Activated T-helper 1 cell treated with anti-CD3 and anti-CD28 coated beads, Interleukin-2, amount 50 U/mL, for 16 hours (primary cell): ENCODE data around the gene DSTN.
A peak's percentile ranks its signal among the peaks of the same experiment; 100 is the strongest.

Experiments
- DNase-seq, 2 donors: peaks; one replicate each; pipeline ENCODE4 v3.0.0-alpha.2; 2020; ENCODE audit warnings: low read depth in 1 of 2, low spot score in 1 of 2

DSTN gene

GRCh38 chr20:17579369-17580039 is 9.6 kb downstream of the DSTN start:
- DNase-seq, result no peak

GRCh38 chr20:17580895-17581294 is 11.0 kb downstream of the DSTN start:
- no peak for DNase-seq

GRCh38 chr20:17583126-17583525 is 13.3 kb downstream of the DSTN start:
- DNase-seq, result no peak

- no peak for DNase-seq
Observed at GRCh38 chr20:17584689-17585088, 14.8 kb downstream of the DSTN start.

- DNase-seq, result no peak
Observed at GRCh38 chr20:17586250-17586649, 16.4 kb downstream of the DSTN start.

GRCh38 chr20:17587148-17587547 is 17.3 kb downstream of the DSTN start:
- no peak for DNase-seq

DNA sequence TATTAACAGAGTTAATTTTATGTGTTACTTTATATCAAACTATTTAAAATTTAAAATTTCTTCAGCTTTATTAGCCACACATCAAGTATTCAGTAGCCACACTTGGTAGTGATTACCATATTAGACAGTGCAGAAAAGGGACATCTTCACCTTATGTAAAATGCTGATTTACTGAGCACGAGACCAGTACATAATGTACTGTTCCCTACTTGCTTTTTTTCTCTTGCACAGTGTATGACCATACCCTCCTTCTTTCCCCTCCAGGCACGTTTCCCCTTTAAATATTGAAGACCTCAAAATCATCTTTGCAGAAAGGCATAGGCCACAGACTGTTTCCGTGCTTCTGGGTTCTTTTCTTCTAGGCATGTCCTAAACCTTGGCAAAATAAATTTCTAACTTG is 17.9 kb downstream of the DSTN start:
- DNase-seq, result no peak

DNA sequence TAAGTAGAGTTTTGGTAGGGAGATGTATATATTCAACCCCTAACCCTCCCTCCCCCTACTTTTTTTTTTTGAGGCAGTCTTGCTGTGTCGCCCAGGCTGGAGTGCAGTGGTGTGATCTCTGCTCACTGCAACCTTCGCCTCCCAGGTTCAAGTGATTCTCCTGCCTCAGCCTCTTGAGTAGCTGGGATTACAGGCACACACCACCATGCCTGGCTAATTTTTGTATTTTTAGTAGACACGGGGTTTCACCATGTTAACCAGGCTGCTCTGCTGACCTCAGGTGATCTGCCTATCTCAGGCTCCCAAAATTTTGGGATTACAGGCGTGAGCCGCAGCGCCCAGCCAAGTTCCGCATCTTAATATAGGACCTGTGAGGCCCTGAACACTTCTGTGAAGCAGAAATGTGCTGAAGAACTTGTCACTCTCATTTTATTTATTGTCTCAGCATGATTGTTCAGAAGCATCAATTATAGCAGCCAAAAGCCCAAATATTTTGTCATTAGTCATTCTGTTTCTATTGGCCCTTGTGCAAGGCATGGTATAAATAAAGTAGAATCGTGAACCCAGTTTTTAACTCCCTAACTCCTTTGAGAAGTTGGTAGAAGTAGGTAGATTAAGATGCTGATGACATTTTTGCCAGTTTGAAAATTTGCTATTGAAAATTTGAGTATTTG is 19.4 kb downstream of the DSTN start:
- no peak for DNase-seq

- DNase-seq, result no peak
Observed at GRCh38 chr20:17590245-17590644, 20.4 kb downstream of the DSTN start.

GRCh38 chr20:17593902-17594301 is 24.0 kb downstream of the DSTN start:
- no peak for DNase-seq

DNA sequence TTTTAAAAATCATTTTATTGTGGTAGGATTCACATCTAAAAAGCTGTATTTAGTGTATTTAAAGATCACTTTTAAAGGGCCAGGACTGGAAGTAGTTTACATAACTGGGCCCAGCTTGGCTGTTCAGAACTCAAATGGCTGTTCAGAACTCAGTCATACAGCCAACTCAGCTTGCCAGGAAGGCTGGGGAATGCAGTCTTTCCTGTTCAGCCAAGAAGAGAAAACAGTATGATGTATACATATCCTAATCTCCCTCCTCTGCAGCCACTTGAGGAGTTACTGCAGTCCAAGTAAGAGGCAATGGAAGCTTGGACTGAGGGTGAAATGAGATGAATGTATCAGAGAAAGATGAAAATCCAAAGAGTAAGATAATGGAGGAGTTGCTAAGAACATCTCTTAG is 24.6 kb downstream of the DSTN start:
- no peak for DNase-seq

DNA sequence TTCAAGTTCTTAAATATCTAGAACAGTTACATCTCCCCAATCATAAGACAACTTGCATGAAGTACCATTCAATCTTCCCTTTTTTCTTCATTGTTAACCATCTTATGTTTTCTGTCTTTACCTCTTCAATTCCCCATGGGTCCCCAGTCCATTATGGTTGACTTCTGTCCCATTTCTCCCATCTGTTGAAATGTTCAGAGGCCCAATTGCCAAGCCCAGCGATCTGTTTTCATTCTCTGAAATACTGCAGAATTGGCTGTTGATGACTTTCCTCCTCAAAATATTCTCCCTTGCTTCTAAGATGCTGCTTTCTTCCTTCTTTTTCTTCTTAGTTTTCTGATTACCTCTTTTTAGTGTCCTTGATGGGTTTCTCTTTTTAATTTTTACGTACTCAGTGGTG is 26.0 kb downstream of the DSTN start:
- DNase-seq, result no peak

DNA sequence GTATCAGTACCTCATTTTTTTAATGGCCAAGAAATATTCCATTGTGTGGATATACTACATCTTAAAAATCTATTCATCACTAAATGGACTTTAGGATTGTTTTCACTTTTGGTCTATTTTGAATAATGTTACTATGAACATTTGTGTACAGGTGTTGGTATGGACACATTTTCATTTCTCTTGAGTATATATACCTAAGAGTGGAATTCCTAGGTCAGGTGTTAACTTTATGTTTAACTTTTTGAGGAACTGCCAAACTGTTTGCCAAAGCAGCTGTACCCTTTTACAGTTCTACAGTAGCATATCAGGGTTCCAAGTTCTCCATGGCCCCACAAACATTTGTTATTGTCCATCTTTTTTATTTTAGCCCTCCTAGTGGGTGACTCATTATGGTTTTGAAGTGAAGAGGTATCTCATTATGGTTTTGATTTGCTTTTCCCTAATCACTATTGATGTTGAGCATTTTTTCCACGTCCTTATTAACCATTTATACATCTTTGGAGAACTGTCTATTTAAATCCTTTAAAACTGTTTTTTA is 28.2 kb downstream of the DSTN start:
- no peak for DNase-seq

DNA sequence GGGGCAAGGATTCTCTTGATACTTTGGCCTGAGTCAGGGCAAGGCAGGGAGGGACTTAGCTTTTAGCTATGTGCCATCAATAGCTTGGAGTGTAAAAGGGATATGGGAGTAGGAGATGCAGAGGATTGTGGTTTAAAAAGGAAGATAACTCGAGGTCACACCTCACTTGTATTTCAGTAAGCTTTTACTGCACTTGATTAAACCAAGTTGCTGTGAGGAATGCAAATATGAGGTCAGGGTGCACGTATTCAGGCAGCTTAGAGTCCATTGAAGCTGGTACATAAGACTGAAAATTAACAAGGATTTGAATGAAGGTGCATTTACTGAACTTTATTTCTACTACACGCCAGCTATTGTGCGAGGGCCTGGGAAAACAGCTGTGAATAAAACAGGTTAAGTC is 32.1 kb downstream of the DSTN start:
- no peak for DNase-seq

- no peak for DNase-seq
Observed at GRCh38 chr20:17602493-17602892, 32.6 kb downstream of the DSTN start.

GRCh38 chr20:17605131-17605660 is 35.3 kb downstream of the DSTN start:
- DNase-seq, result no peak

DNA sequence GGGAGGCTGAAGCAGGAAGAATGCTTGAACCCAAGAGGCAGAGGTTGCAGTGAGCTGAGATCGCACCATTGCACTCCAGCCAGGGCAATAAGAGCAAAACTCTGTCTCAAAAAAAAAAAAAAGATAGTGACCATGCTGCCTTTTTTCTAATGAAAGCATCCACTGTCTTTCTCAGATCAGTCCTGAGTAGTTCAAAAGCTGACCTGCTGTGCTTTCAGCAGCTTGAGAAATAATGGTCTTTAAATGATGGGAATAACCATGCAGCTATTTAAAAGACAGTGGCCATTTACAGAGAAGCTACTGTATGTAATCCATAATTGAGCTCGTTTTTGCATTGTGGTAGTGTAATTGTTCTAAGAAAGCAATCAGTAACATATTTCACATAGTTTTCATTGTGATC is 36.1 kb downstream of the DSTN start:
- DNase-seq, result no peak

GRCh38 chr20:17608701-17609497 is 39.0 kb downstream of the DSTN start:
- no peak for DNase-seq

DNA sequence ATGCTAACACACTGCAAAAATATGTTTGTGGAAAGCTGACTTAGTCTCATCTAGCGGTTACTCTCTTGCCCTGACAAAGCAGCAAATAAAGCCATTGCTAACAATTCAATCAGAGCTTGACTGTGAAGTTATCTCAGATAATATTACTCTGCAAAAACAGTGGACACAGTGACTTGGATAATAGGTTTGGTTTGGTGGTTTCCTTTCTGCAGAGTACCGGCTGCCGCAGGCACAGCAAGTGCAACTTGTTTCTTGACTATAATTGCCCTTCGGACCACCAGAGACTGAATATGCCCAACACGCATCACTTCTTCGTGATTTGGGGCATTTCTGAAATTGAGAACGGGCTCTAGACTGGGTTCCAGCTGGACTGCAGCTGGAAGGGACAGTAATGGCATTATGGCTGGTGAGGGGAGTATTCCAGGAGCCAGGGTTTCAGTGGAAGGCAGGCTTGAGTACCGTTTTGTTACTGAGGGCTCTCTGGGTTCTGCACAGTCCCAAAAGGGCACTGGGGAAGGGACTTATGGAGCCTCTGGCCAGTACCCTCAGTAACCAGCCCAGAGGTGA is 40.0 kb downstream of the DSTN start:
- no peak for DNase-seq

DNA sequence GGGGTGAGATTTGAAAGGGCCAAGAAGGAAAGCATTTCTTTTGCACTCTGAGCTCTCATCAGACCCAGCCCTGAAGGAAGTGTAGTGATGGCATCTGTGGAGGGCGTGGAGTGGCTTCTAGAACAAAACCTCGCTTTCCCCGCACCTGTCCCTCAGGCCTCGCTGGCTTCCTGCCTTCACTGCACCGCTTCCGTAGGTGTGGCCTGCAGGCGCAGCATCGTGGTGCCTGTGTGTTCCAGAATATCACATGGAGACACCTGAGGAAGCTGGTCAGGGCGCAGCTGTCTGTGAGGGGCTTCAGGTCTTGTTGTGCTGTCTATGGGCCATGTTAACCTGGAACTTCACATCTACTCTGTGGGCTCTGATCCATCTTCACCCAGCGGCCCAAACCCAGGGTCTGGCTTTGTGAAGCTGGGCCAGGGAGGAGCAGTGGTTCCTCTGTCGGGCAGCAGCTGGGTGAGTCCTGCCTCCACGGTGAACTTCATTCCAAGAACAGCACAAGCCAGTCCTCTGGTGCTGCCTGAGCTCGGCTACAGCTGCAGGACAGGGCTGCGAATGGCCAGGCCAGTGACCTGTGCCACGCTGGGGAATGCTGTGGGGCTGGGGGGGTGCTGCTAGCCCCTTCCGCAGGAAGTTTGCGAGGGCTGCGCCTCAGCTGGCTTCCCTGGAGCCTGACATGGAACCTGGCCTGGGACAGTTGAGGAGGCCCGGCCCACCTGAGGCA is 40.9 kb downstream of the DSTN start:
- peak; percentile 30 to 55 for DNase-seq

DNA sequence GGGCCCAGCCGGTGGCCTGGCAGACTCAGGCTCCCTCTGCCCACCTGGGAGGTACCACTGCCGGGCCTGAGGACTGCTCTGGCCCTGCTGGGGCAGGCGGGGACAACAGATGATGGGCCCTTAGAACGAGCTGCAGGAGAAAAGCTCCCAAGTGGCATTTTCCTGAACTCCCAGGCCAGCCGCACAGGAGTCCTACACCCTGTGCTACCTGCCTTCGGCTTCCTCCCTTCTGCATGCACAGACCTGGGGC is 41.3 kb downstream of the DSTN start:
- DNase-seq, result no peak
